GM20000 (cell line): ENCODE results near the gene MOV10L1.

ENCODE experiments used
- DNase-seq: peaks from one replicate; pipeline ENCODE4 v3.0.0; 2012; ENCODE audit warnings: low spot score
- TF ChIP-seq, protein P1 (sequence below): IDR thresholded peaks from 2 replicates; pipeline ENCODE4 v1.5.1; 2012; ENCODE audit warnings: mild to moderate bottlenecking, control low read depth; ENCODE audit errors: extremely low read depth, missing control alignments

The MOV10L1 gene

DNA sequence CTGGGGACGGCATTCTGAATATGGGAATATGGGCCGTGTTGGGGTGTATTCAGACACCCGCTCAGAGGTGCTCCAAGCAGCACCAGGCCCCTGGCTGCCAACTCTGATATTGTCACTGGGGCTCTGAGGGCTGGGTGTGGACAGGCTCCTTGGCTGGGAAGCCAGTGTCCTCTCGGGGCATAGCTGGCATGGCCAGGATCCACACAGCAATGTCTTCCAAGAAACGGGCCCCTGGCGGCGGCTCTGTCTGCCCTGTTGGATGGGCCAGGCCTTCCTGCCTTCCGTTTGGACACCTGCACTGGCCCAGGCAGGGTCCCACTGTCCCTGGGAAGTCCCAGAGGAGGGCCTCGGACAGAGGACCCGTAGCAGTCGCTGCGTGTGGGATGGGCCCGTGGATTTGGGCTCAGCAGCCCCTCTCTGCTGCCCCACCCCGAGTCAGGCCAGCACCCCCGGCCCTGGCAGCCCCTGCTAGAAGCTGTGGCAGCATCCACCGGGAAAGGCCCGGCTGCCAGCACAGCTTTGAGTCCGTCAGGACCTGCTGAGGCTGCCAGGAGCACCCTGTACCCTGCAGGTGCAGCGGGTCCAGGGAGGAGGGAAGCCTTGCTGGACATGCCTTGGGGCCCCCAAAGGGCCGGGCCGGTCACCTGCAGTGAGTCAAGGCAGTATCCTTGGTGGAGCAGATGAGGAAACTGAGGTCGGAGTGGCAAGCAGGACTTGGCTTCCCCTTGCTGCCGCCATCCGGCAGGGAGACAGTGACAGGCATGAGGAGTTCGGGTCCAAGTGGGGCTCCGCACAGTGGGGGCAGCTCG lies 84.8 kb downstream of the MOV10L1 start:
- no peak for DNase-seq
- TF ChIP-seq, protein P1, sequence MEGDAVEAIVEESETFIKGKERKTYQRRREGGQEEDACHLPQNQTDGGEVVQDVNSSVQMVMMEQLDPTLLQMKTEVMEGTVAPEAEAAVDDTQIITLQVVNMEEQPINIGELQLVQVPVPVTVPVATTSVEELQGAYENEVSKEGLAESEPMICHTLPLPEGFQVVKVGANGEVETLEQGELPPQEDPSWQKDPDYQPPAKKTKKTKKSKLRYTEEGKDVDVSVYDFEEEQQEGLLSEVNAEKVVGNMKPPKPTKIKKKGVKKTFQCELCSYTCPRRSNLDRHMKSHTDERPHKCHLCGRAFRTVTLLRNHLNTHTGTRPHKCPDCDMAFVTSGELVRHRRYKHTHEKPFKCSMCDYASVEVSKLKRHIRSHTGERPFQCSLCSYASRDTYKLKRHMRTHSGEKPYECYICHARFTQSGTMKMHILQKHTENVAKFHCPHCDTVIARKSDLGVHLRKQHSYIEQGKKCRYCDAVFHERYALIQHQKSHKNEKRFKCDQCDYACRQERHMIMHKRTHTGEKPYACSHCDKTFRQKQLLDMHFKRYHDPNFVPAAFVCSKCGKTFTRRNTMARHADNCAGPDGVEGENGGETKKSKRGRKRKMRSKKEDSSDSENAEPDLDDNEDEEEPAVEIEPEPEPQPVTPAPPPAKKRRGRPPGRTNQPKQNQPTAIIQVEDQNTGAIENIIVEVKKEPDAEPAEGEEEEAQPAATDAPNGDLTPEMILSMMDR: no peak

DNA sequence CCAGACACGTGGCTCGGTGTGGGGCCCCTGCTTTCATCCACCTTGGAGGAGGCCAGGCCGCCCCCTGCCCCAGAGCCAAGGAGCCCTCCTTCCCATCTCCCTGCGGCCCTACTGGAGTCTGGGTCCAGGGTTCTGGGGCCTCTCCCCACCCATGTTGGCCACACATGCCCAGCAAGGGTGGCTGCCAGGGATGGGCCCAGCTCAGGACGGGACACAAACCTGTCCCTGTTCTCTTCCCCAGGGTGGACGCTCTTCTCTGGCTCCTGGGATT lies 85.3 kb downstream of the MOV10L1 start:
- TF ChIP-seq, protein P1: no peak

DNA sequence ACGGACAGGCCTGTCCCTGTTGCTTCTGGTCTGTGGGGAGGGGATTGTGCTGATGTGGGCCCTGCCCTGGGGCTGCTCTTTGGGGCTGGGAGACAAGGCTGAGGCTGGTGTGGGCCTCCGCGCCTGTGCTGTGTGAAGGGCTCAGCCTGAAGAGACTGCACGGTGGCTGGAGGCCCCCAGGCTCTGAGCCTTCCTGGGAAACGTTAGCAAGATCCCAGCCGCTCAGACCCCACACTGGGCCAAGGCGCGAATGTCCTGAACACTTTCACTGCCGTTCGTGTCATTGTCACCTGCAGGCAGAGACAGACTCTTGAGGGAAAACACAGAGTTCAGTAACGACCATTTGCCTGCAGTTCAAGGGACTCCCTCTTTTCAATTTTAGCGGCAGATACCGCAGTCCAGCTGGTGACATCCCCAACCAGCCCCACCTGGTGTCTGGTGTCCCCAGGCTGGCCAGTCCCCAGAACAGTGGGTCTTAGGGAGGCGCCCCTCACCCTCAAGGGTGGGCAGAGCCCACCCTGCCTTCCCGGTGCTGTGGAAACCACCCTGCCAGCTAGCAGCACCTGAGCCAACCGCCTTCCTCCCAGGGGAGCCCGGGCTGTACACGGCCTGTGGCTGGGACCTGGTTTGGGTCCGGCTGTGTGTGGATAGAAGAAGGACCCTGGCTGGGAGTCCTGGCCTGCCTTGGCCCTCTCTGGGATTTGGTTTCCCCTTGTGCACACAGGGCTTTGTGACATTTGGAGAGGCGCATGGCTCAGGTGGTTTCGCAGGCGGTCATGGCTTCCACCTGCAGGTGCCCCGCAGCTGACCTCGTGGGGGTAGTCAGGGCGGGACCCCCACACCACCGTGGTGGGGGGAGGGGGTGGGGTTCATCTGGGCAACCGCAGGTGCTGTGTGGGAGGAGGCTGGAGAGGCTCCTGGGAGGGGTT lies 86.4 kb downstream of the MOV10L1 start:
- TF ChIP-seq, protein P1: no peak
- no peak for DNase-seq

More for the DNA sequence above, 85.3 kb downstream of the MOV10L1 start:
- no peak for DNase-seq

DNA sequence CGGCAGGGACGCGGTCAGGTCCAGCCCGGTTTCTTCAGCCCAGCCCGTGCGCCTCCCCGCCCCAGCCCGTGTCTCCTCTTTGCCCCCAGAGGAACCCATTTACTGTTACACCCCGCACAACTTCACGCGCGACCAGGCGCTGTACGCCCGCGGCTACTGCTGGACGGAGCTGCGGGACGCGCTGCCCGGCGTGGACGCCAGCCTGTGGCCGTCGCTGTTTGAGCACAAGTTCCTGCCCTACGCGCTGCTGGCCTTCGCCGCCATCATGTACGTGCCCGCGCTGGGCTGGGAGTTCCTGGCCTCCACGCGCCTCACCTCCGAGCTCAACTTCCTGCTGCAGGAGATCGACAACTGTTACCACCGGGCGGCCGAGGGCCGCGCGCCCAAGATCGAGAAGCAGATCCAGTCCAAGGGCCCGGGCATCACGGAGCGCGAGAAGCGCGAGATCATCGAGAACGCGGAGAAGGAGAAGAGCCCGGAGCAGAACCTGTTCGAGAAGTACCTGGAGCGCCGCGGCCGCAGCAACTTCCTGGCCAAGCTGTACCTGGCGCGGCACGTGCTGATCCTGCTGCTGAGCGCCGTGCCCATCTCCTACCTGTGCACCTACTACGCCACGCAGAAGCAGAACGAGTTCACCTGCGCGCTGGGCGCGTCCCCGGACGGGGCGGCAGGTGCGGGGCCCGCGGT lies 87.2 kb downstream of the MOV10L1 start:
- TF ChIP-seq, protein P1: no peak
- no peak for DNase-seq

DNA sequence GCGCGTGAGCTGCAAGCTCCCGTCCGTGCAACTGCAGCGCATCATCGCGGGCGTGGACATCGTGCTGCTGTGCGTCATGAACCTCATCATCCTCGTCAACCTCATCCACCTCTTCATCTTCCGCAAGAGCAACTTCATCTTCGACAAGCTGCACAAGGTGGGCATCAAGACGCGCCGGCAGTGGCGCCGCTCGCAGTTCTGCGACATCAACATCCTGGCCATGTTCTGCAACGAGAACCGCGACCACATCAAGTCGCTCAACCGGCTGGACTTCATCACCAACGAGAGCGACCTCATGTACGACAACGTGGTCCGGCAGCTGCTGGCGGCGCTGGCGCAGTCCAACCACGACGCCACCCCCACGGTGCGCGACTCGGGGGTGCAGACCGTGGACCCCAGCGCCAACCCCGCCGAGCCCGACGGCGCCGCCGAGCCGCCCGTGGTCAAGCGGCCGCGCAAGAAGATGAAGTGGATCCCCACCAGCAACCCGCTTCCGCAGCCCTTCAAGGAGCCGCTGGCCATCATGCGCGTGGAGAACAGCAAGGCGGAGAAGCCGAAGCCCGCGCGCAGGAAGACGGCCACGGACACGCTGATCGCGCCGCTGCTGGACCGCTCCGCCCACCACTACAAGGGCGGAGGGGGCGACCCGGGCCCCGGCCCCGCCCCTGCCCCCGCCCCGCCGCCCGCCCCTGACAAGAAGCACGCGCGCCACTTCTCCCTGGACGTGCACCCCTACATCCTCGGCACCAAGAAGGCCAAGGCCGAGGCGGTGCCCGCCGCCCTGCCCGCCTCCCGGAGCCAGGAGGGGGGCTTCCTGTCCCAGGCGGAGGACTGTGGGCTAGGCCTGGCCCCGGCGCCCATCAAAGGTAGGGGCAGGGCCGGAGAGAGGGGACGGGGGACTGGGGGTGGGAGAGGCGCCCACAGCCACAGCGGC lies 88.0 kb downstream of the MOV10L1 start:
- no peak for DNase-seq
- TF ChIP-seq, protein P1: no peak

DNA sequence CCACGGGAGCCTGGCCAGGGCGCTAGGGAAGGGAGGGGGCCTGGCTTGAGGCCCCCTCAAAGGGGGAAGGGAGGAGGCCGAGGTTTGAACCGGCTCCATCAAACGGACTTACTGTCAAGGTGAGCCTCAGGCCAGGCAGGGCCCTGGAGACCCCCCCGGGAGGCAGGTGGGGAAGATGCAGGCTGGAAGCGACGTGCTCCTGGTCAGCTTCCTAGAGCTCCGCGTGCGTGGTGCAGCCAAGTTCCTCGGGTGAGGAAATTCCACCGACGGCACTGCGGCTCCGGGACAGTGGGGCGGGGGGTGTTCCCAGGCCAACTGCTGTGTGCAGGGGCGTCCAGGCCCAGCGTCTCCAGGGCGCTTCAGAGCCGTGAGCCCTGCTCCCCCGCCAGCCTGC lies 88.7 kb downstream of the MOV10L1 start:
- DNase-seq: no peak

More for the DNA sequence above, 88.7 kb downstream of the MOV10L1 start:
- TF ChIP-seq, protein P1: no peak
